ENCODE results near the gene KRTAP4-6. TPM values are rescaled to one million over a fixed set of nuclear protein-coding genes. Genes with fewer than 3 reads are reported as not detected.
A peak's percentile ranks its signal among the peaks of the same experiment; 100 is the strongest.

Gene KRTAP4-6
- polyA plus RNA-seq, 1 of the 3 experiments (the other 2 are of a cell fraction), result not detected

DNA sequence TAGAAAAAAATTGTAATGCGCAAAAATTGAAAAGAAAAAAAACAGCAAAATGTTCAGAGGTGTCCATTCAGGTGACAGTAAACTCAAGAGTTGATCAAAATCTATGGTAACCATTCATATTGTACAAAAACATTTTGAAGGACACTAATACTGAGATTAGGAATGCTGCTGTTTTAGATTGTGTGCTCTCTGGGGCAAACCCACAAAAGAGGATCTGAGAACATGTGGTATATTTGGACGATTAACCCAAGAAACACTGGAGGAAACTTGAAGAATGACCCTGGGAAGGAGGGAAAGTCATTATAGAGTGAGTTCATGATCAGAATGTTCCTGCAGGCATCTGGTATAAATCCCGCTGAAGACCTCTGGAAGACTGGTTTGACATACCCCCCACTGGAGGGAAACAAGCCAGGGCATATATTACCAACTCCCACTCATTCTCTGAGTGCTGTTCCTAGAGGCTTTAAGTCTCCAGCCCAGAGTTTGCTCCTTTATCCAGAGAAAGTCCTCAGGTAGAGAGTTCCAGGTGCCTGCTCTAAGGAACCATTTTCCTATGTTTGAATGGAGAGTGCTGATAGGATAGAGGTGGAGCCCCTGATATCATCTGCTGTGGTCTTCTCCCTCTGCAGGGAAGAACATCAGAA, 36.5 kb upstream of the KRTAP4-6 start:
- Histone ChIP-seq H2AFZ (ENCODE audit: low read depth) (no peak overlapping the region), H3K4me1 (ENCODE audit: control insufficient read depth in 1 of 2, insufficient read depth in 2 of 2, low read depth in 1 of 2, low read length in 1 of 2) (no peaks in the 10 kb centered on the region), H3K9ac (no peak overlapping the region), H3K9me3 (no peaks in the 10 kb centered on the region), H3K79me2 (ENCODE audit: insufficient read depth) (no peaks in the 10 kb centered on the region), H3K27me3 (ENCODE audit: insufficient read depth) (peaks cover 40% of the 10 kb centered on the region), H3K9me2 (no peaks in the 10 kb centered on the region), H3K4me2 (no peak overlapping the region), H3F3A (replicated peaks; ENCODE audit: insufficient read depth) (no peaks in the 10 kb centered on the region), H3K27ac (ENCODE audit: low read depth in 2 of 2, low read length in 1 of 2) (no peak overlapping the region), H3K36me3 (replicated peaks in 1 of 2; ENCODE audit: control insufficient read depth in 1 of 2, insufficient read depth in 2 of 2, low read length in 1 of 2) (no peaks in the 10 kb centered on the region), H4K20me1 (ENCODE audit: insufficient read depth) (no peaks in the 10 kb centered on the region), H3K4me3 (ENCODE audit: low read depth in 2 of 2, low read length in 1 of 2) (no peak overlapping the region)
- 8% methylated on average over 3 of the region's 3 CpGs for WGBS (ENCODE audit: low lambda C conversion rate)
- ChIA-PET CTCF (interaction anchor here (1.2 kb wide), 1 partner anchor 51 kb away, joined by 5 read pairs; no protein-coding TSS in a partner anchor), POLR2A (no interaction called here)
- no peak for DNase-seq
- no peak for TF ChIP-seq FOXM1 (IDR thresholded peaks at IDR 0.05; ENCODE audit: low read depth)
- TF ChIP-seq EZH2phosphoT487 (IDR thresholded peaks at IDR 0.05; ENCODE audit: borderline replicate concordance, low read depth), result 0 out of 2 replicates have a peak, but pooled peaks have one; percentile 2

DNA sequence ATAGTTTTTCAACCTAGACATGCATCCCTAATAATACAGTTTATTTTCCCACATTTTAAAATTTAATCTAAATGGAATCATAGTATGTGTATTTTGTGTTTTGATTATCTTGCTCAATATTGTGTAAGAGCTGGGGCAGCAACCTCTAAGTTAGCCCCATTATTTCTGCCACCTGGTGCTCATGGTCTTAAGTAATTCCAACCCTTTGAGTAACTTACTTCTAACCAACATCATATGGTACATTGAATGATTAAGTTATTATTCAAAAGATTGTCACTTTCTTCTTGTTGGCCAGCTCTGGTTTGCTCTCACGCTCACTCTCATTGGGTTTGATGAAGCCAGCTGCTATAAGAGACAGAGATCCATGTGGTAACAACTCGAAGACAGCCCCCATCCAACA, 31.5 kb upstream of the KRTAP4-6 start:
- Histone ChIP-seq H3K27ac (ENCODE audit: low read depth in 2 of 2, low read length in 1 of 2) (no peak overlapping the region), H3K9me3 (no peaks in the 10 kb centered on the region), H3K9me2 (no peaks in the 10 kb centered on the region), H3K27me3 (ENCODE audit: insufficient read depth) (peaks cover 54% of the 10 kb centered on the region), H3K4me3 (ENCODE audit: low read depth in 2 of 2, low read length in 1 of 2) (no peak overlapping the region), H3K4me1 (ENCODE audit: control insufficient read depth in 1 of 2, insufficient read depth in 2 of 2, low read depth in 1 of 2, low read length in 1 of 2) (no peaks in the 10 kb centered on the region), H2AFZ (ENCODE audit: low read depth) (no peak overlapping the region), H3K4me2 (no peak overlapping the region), H3F3A (replicated peaks; ENCODE audit: insufficient read depth) (no peaks in the 10 kb centered on the region), H3K79me2 (ENCODE audit: insufficient read depth) (no peaks in the 10 kb centered on the region), H3K9ac (no peak overlapping the region), H4K20me1 (ENCODE audit: insufficient read depth) (no peaks in the 10 kb centered on the region), H3K36me3 (replicated peaks in 1 of 2; ENCODE audit: control insufficient read depth in 1 of 2, insufficient read depth in 2 of 2, low read length in 1 of 2) (no peaks in the 10 kb centered on the region)
- TF ChIP-seq, protein P1, sequence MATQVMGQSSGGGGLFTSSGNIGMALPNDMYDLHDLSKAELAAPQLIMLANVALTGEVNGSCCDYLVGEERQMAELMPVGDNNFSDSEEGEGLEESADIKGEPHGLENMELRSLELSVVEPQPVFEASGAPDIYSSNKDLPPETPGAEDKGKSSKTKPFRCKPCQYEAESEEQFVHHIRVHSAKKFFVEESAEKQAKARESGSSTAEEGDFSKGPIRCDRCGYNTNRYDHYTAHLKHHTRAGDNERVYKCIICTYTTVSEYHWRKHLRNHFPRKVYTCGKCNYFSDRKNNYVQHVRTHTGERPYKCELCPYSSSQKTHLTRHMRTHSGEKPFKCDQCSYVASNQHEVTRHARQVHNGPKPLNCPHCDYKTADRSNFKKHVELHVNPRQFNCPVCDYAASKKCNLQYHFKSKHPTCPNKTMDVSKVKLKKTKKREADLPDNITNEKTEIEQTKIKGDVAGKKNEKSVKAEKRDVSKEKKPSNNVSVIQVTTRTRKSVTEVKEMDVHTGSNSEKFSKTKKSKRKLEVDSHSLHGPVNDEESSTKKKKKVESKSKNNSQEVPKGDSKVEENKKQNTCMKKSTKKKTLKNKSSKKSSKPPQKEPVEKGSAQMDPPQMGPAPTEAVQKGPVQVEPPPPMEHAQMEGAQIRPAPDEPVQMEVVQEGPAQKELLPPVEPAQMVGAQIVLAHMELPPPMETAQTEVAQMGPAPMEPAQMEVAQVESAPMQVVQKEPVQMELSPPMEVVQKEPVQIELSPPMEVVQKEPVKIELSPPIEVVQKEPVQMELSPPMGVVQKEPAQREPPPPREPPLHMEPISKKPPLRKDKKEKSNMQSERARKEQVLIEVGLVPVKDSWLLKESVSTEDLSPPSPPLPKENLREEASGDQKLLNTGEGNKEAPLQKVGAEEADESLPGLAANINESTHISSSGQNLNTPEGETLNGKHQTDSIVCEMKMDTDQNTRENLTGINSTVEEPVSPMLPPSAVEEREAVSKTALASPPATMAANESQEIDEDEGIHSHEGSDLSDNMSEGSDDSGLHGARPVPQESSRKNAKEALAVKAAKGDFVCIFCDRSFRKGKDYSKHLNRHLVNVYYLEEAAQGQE (IDR thresholded peaks at IDR 0.05; ENCODE audit: low read depth, low read length), result no peak
- TF ChIP-seq YY1 (IDR thresholded peaks at IDR 0.05; ENCODE audit: low read depth), result no peak
- TF ChIP-seq SIN3A (IDR thresholded peaks at IDR 0.05; ENCODE audit: borderline replicate concordance, low read depth, low read length), result no peak
- TF ChIP-seq EP300 (IDR thresholded peaks at IDR 0.05; ENCODE audit: borderline replicate concordance in 1 of 2, low read depth in 1 of 2, low read length in 1 of 2), result no peak
- POLR2A ChIA-PET, result no interaction called here
- WGBS (ENCODE audit: low lambda C conversion rate), result 15% methylated on average over 2 of the region's 2 CpGs
- CTCF ChIA-PET, result no interaction called here
- DNase-seq, result no peak

DNA sequence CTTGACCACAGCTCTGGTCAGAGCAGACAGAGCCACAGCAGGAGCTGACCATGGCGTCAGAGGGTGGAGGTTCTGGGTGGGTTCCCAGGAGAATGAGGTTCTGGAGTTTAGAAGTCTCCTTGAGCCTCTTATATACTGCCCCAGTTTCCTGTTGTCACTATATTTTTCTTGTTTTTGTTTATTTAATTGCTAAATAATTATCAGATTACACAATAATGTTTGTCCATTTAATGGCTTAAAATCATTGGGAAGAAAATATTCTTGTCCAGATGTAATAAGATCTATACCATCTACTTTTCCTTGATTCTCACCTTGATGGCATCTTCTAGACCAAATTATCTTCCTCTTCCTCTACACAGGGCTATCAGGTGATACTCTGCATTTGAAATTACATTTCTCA, 27.8 kb upstream of the KRTAP4-6 start, which contains the start of gene KRTAP4-3:
TSS of gene KRTAP4-3 (minus strand) at position 101 of the 400 bp plus-strand sequence. CDS start at position 52, 49 bp downstream.
- CTCF ChIA-PET, result interaction anchor here (1.0 to 1.1 kb wide), 2 partner anchors 381 kb away, joined by 4 to 5 read pairs; no protein-coding TSS in a partner anchor
- TF ChIP-seq GATA2 (CRISPR knock-in tag; IDR thresholded peaks at IDR 0.05) (no peak), CTCF (IDR thresholded peaks at IDR 0.05) (no peak), SIN3A (IDR thresholded peaks at IDR 0.05; ENCODE audit: borderline replicate concordance, low read depth, low read length) (no peak), TCF12 (IDR thresholded peaks at IDR 0.05) (no peak), MEF2A (IDR thresholded peaks at IDR 0.05; ENCODE audit: borderline replicate concordance, low read depth) (no peak), ELF1 (IDR thresholded peaks at IDR 0.05) (no peak), YY1 (IDR thresholded peaks at IDR 0.05; ENCODE audit: low read depth) (no peak)
- TF ChIP-seq, protein P1 (IDR thresholded peaks at IDR 0.05; ENCODE audit: low read depth, low read length), result no peak

More for the DNA sequence above, 27.8 kb upstream of the KRTAP4-6 start, which contains the start of gene KRTAP4-3:
- POLR2A ChIA-PET, result no interaction called here
- no peaks in the 10 kb centered on the region for H3K9me3 ChIP-seq
- no peaks in the 10 kb centered on the region for H3K36me3 ChIP-seq (replicated peaks in 1 of 2; ENCODE audit: control insufficient read depth in 1 of 2, insufficient read depth in 2 of 2, low read length in 1 of 2)
- no peaks in the 10 kb centered on the region for H3K9me2 ChIP-seq
- no peak within 1 kb of the TSS for H2AFZ ChIP-seq (ENCODE audit: low read depth)
- no peaks in the 10 kb centered on the region for H4K20me1 ChIP-seq (ENCODE audit: insufficient read depth)
- no peaks in the 10 kb centered on the region for H3F3A ChIP-seq (replicated peaks; ENCODE audit: insufficient read depth)
- no peak within 1 kb of the TSS for H3K4me2 ChIP-seq
- no peak for DNase-seq
- peaks cover 30% of the 10 kb centered on the region for H3K27me3 ChIP-seq (ENCODE audit: insufficient read depth)
- no peak within 1 kb of the TSS for H3K9ac ChIP-seq
- H3K27ac ChIP-seq (ENCODE audit: low read depth in 2 of 2, low read length in 1 of 2), result no peak within 1 kb of the TSS
- H3K4me1 ChIP-seq (ENCODE audit: control insufficient read depth in 1 of 2, insufficient read depth in 2 of 2, low read depth in 1 of 2, low read length in 1 of 2), result no peaks in the 10 kb centered on the region
- 0% methylated on average over 1 of the region's 1 CpG for WGBS (ENCODE audit: low lambda C conversion rate)
- H3K79me2 ChIP-seq (ENCODE audit: insufficient read depth), result no peaks in the 10 kb centered on the region
- H3K4me3 ChIP-seq (ENCODE audit: low read depth in 2 of 2, low read length in 1 of 2), result no peak within 1 kb of the TSS

Data from SK-N-SH (cell line).